ENCODE results near the gene YES1.
"Not testable (repeated sequence)": the region's sequence is repeated elsewhere in the genome, so short reads cannot be mapped to it uniquely, and the experiment has no call there.

Gene YES1

DNA sequence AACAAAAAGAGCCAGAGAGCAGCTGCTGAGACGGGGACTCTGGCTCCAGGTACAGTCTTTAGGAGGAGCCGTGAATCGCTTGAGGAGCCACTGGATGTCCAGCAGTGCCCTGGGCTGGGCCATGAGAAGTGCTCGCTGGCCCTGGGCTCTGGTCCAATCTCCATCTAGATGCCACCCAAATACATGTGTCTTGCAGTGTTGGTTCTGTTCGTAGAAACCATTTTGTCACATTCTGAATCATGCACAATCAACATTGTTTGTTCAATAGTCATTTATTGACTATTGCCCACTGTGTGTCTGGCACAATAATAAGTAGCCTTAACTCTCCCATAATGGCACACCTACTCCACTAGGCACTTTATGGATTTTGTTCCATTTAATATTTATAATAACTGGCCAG is 128.5 kb downstream of the YES1 start:
- no peak overlapping the region for H3K4me3 ChIP-seq (replicated peaks; ENCODE audit: low read depth, low read length)
- peaks cover 11% of the 10 kb centered on the region for H3K36me3 ChIP-seq (ENCODE audit: control insufficient read depth, insufficient read depth, low read length)
- TF ChIP-seq CTCF (IDR thresholded peaks at IDR 0.05; ENCODE audit: insufficient read depth, low read length, poor library complexity, severe bottlenecking) = no peak
- DNase-seq (ENCODE audit: extremely low read depth, insufficient read length) = no peak
- H3K27me3 ChIP-seq (replicated peaks; ENCODE audit: control insufficient read depth, insufficient read depth, low read length) = no peaks in the 10 kb centered on the region

DNA sequence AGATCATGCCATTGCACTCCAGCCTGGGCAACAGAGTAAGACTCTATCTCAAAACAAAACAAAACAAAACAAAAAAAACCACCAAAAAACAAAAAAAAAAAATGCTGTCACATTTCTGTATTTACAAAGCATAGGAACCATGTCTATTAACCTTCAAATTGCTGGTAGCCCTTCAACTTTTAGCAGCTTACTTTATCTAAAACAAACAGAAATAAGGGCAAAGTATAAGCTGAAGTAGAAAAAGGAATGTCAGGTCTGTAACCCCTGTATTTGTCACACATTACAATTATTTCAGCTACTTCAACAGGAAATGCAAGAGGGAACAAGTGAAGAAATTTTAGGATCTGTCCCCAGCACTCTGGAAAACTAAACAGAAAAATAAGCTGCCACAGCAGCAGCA is 129.2 kb downstream of the YES1 start:
- no peak for DNase-seq (ENCODE audit: extremely low read depth, insufficient read length)
- no peaks in the 10 kb centered on the region for H3K27me3 ChIP-seq (replicated peaks; ENCODE audit: control insufficient read depth, insufficient read depth, low read length)
- no peak for TF ChIP-seq CTCF (IDR thresholded peaks at IDR 0.05; ENCODE audit: insufficient read depth, low read length, poor library complexity, severe bottlenecking)
- H3K36me3 ChIP-seq (ENCODE audit: control insufficient read depth, insufficient read depth, low read length) = peaks cover 11% of the 10 kb centered on the region
- no peak overlapping the region for H3K4me3 ChIP-seq (replicated peaks; ENCODE audit: low read depth, low read length)

DNA sequence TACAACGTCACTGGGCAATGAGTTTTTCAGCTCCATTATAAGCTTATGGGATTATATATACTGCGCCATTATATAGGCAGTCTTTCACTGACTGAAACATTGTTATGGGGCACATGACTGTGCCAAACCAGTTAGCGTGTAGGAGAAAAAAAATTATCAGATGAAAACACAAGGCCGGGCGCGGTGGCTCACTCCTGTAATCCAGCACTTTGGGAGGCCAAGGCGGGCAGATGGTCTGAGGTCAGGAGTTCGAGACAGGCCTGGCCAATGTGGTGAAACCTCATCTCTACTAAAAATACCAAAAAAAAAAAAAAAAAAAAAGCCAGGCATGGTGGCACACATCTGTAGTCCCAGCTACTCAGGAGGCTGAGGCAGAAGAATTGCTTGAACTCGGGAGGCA is 129.6 kb downstream of the YES1 start:
- not testable (repeated sequence) for H3K27me3 ChIP-seq (replicated peaks; ENCODE audit: control insufficient read depth, insufficient read depth, low read length); H3K4me3 ChIP-seq (replicated peaks; ENCODE audit: low read depth, low read length); DNase-seq (ENCODE audit: extremely low read depth, insufficient read length)
- H3K36me3 ChIP-seq (ENCODE audit: control insufficient read depth, insufficient read depth, low read length) = peaks cover 10% of the 10 kb centered on the region

GRCh38 chr18:681985-682384 is 130.1 kb downstream of the YES1 start:
- peaks cover 7% of the 10 kb centered on the region for H3K36me3 ChIP-seq (ENCODE audit: control insufficient read depth, insufficient read depth, low read length)
- no peak overlapping the region for H3K4me3 ChIP-seq (replicated peaks; ENCODE audit: low read depth, low read length)
- H3K27me3 ChIP-seq (replicated peaks; ENCODE audit: control insufficient read depth, insufficient read depth, low read length) = no peaks in the 10 kb centered on the region
- no peak for TF ChIP-seq CTCF (IDR thresholded peaks at IDR 0.05; ENCODE audit: insufficient read depth, low read length, poor library complexity, severe bottlenecking)
- no peak for DNase-seq (ENCODE audit: extremely low read depth, insufficient read length)

- TF ChIP-seq CTCF (IDR thresholded peaks at IDR 0.05; ENCODE audit: insufficient read depth, low read length, poor library complexity, severe bottlenecking) = no peak
- no peak overlapping the region for H3K4me3 ChIP-seq (replicated peaks; ENCODE audit: low read depth, low read length)
- DNase-seq (ENCODE audit: extremely low read depth, insufficient read length) = no peak
- H3K27me3 ChIP-seq (replicated peaks; ENCODE audit: control insufficient read depth, insufficient read depth, low read length) = no peaks in the 10 kb centered on the region
- H3K36me3 ChIP-seq (ENCODE audit: control insufficient read depth, insufficient read depth, low read length) = peaks cover 4% of the 10 kb centered on the region
Observed at GRCh38 chr18:680392-680791, 131.7 kb downstream of the YES1 start.

- no peak for DNase-seq (ENCODE audit: extremely low read depth, insufficient read length)
- Histone ChIP-seq H3K4me3 (replicated peaks; ENCODE audit: low read depth, low read length) (no peak overlapping the region), H3K36me3 (ENCODE audit: control insufficient read depth, insufficient read depth, low read length) (peaks cover 7% of the 10 kb centered on the region), H3K27me3 (replicated peaks; ENCODE audit: control insufficient read depth, insufficient read depth, low read length) (no peaks in the 10 kb centered on the region)
- no peak for TF ChIP-seq CTCF (IDR thresholded peaks at IDR 0.05; ENCODE audit: insufficient read depth, low read length, poor library complexity, severe bottlenecking)
Observed at GRCh38 chr18:679516-679915, 132.5 kb downstream of the YES1 start.
